A204.1 (cell line): ENCODE results near the gene DOCK11.
"Not testable (repeated sequence)": the region's sequence is repeated elsewhere in the genome, so short reads cannot be mapped to it uniquely, and the experiment has no call there.

Experiments
- FAIRE-seq: peaks from 2 replicates; lab custom pipeline; 2012; peaks lifted over from hg19 to GRCh38; lab: Jason Lieb, UNC

Gene DOCK11

GRCh38 chrX:118694638-118695037 is 199.0 kb downstream of the DOCK11 start:
- FAIRE-seq = no peak

GRCh38 chrX:118698516-118699170 is 203.0 kb downstream of the DOCK11 start:
- no peak for FAIRE-seq

GRCh38 chrX:118702741-118703140 is 207.1 kb downstream of the DOCK11 start:
- FAIRE-seq = no peak

GRCh38 chrX:118706681-118707080 is 211.1 kb downstream of the DOCK11 start:
- no peak for FAIRE-seq

- no peak for FAIRE-seq
Observed at GRCh38 chrX:118714521-118714920, 218.9 kb downstream of the DOCK11 start.

- FAIRE-seq = not testable (repeated sequence)
Observed at GRCh38 chrX:118715917-118716316, 220.3 kb downstream of the DOCK11 start.

GRCh38 chrX:118716833-118717232 is 221.2 kb downstream of the DOCK11 start:
- FAIRE-seq = not testable (repeated sequence)

- no peak for FAIRE-seq
Observed at GRCh38 chrX:118717678-118718391, 222.2 kb downstream of the DOCK11 start.

- FAIRE-seq = no peak
Observed at GRCh38 chrX:118718737-118719136, 223.1 kb downstream of the DOCK11 start.

GRCh38 chrX:118720058-118720707 is 224.6 kb downstream of the DOCK11 start:
- FAIRE-seq = no peak

- FAIRE-seq = no peak
Observed at GRCh38 chrX:118723376-118723775, 227.8 kb downstream of the DOCK11 start.

- no peak for FAIRE-seq
Observed at GRCh38 chrX:118724365-118724764, 228.8 kb downstream of the DOCK11 start.

GRCh38 chrX:118724775-118725174 is 229.2 kb downstream of the DOCK11 start:
- no peak for FAIRE-seq

GRCh38 chrX:118726396-118726795 is 230.8 kb downstream of the DOCK11 start:
- no peak for FAIRE-seq

GRCh38 chrX:118726887-118727685 is 231.5 kb downstream of the DOCK11 start, which contains the start of gene IL13RA1:
Gene IL13RA1, plus strand, starts transcription at chrX:118727606. Its CDS starts 33 bp downstream, at chrX:118727639.
- FAIRE-seq = peak; percentile 63

- no peak for FAIRE-seq
Observed at GRCh38 chrX:118727686-118728339, 232.2 kb downstream of the DOCK11 start.

GRCh38 chrX:118729042-118729652 is 233.5 kb downstream of the DOCK11 start:
- no peak for FAIRE-seq

- no peak for FAIRE-seq
Observed at GRCh38 chrX:118730500-118731247, 235.1 kb downstream of the DOCK11 start.

GRCh38 chrX:118732551-118732950 is 236.9 kb downstream of the DOCK11 start:
- not testable (repeated sequence) for FAIRE-seq

- FAIRE-seq = no peak
Observed at GRCh38 chrX:118734909-118735308, 239.3 kb downstream of the DOCK11 start.
